Lower leg skin (tissue), 4 donors: ENCODE data around the gene SHCBP1L. TPM values are rescaled to one million over a fixed set of nuclear protein-coding genes. Genes with fewer than 3 reads are reported as not detected.

Experiments
- DNase-seq, 2 donors: peaks; one replicate each; pipeline ENCODE4 v3.0.0-alpha.2; 2019; ENCODE audit warnings: low spot score in 2 of 2
- H3K4me3 ChIP-seq: fragments of 200-600 bp; sonication (generic); 2 replicates; pipeline ENCODE4 v1.5.1; 2017; ENCODE audit warnings: mild to moderate bottlenecking, low read depth; ENCODE audit not compliant: poor library complexity, severe bottlenecking
- CTCF ChIP-seq, 3 donors: fragments of 450-650 bp; IDR thresholded peaks; one replicate each; pipeline ENCODE4 v1.5.1; 2016; ENCODE audit warnings: antibody characterized with exemption in 3 of 3, mild to moderate bottlenecking in 3 of 3, moderate library complexity in 2 of 3
- POLR2A ChIP-seq, 2 donors: fragments of 450-650 bp; IDR thresholded peaks; one replicate each; pipeline ENCODE4 v1.6.1; 2016 to 2017; ENCODE audit warnings: antibody characterized with exemption in 2 of 2, mild to moderate bottlenecking in 1 of 2, moderate library complexity in 1 of 2
- WGBS, 2 donors: methylation state at CpG; one replicate each; pipeline ENCODE4 v1.1.5; 2018; 5-methylcytosine and 5-hydroxymethylcytosine counted together
- intact Hi-C: fragments of 100-400 bp; cut with DNase I; formaldehyde crosslinking; loops from one replicate; pipeline ENCODE4 v1.15.0; 2023; ENCODE audit warnings: low total_unique reads
- total RNA-seq, 4 donors: library from RNA; depleted of rRNA; stranded (reverse); fragments of >200 nt; gene quantifications; one replicate each; pipeline ENCODE4 v1.1.0, GENCODE V29; 2016

The SHCBP1L gene
- total RNA-seq, 4 donors from 2014 or later, result 3.4 TPM; not detected in 3

GRCh38 chr1:182925661-182926060 is 27.3 kb downstream of the SHCBP1L start:
- 56 to 62% methylated on average over 1 of the region's 1 CpG for WGBS, 2 donors
- H3K4me3 ChIP-seq, result no peak overlapping the region
- TF ChIP-seq POLR2A (IDR thresholded peaks at IDR 0.05), result no peak
- no peak for TF ChIP-seq CTCF (IDR thresholded peaks at IDR 0.05)
- no peak for DNase-seq
- intact Hi-C loops, result no loop called here

- DNase-seq, result no peak
- intact Hi-C loops, result no loop called here
- no peak for TF ChIP-seq CTCF (IDR thresholded peaks at IDR 0.05)
- TF ChIP-seq POLR2A (IDR thresholded peaks at IDR 0.05), result no peak
- WGBS, 2 donors, result 65 to 79% methylated on average over 3 of the region's 3 CpGs
- H3K4me3 ChIP-seq, result no peak overlapping the region
Measured at GRCh38 chr1:182917378-182917777, 35.6 kb downstream of the SHCBP1L start.

GRCh38 chr1:182913401-182913800 is 39.6 kb downstream of the SHCBP1L start:
- H3K4me3 ChIP-seq, result no peak overlapping the region
- intact Hi-C loops, result no loop called here
- TF ChIP-seq CTCF (IDR thresholded peaks at IDR 0.05), result no peak
- no peak for TF ChIP-seq POLR2A (IDR thresholded peaks at IDR 0.05)
- DNase-seq, result no peak
- WGBS, 2 donors, result 98 to 99% methylated on average over 3 of the region's 3 CpGs

GRCh38 chr1:182910143-182910542 is 42.8 kb downstream of the SHCBP1L start:
- 96 to 100% methylated on average over 1 of the region's 1 CpG for WGBS, 2 donors
- intact Hi-C loops, result no loop called here
- no peak for DNase-seq
- no peak for TF ChIP-seq CTCF (IDR thresholded peaks at IDR 0.05)
- no peak for TF ChIP-seq POLR2A (IDR thresholded peaks at IDR 0.05)
- no peak overlapping the region for H3K4me3 ChIP-seq

GRCh38 chr1:182909578-182909977 is 43.4 kb downstream of the SHCBP1L start:
- intact Hi-C loops, result no loop called here

More at GRCh38 chr1:182909578-182909977, 43.4 kb downstream of the SHCBP1L start:
- TF ChIP-seq CTCF (IDR thresholded peaks at IDR 0.05), result no peak
- no peak for TF ChIP-seq POLR2A (IDR thresholded peaks at IDR 0.05)
- H3K4me3 ChIP-seq, result no peak overlapping the region
- no peak for DNase-seq
- WGBS, 2 donors, result 62 to 63% methylated on average over 4 of the region's 4 CpGs
